HG03175 (cell line): ENCODE measurements around the gene GNPDA1.

Source experiments
- ATAC-seq: cut with Tn5 transposase; IDR thresholded peaks from one replicate; pipeline ENCODE4 v1.9.1; 2021; ENCODE audit warnings: mild to moderate bottlenecking, moderate library complexity; ENCODE audit not compliant: unreplicated experiment

Gene GNPDA1

GRCh38 chr5:142024771-142025304 lies 12.0 kb upstream of the GNPDA1 start:
- peak; percentile 100 for ATAC-seq

- ATAC-seq: no peak
These were observed 11.0 kb upstream of the GNPDA1 start for GRCh38 chr5:142023836-142024235.

- ATAC-seq: no peak
These were observed 7.4 kb upstream of the GNPDA1 start for GRCh38 chr5:142020122-142020659.

- ATAC-seq: peak; percentile 40
These were observed 5.1 kb upstream of the GNPDA1 start for GRCh38 chr5:142017832-142018427.

- peak; percentile 37 for ATAC-seq
These were observed 3.7 kb upstream of the GNPDA1 start for GRCh38 chr5:142016556-142016955.

- peak; percentile 27 for ATAC-seq
These were observed 3.1 kb upstream of the GNPDA1 start for GRCh38 chr5:142015781-142016533.

GRCh38 chr5:142014911-142015584 lies 2.2 kb upstream of the GNPDA1 start:
- ATAC-seq: peak; percentile 33

- no peak for ATAC-seq
These were observed 1.1 kb upstream of the GNPDA1 start for GRCh38 chr5:142013734-142014521.

- ATAC-seq: no peak
These were observed 541 bp downstream of the GNPDA1 start for GRCh38 chr5:142012186-142012785.

- ATAC-seq: no peak
These were observed 1.1 kb downstream of the GNPDA1 start for GRCh38 chr5:142011572-142012185.

- no peak for ATAC-seq
These were observed 2.9 kb downstream of the GNPDA1 start for GRCh38 chr5:142009886-142010285.

GRCh38 chr5:142008813-142009212 lies 4.0 kb downstream of the GNPDA1 start:
- no peak for ATAC-seq

GRCh38 chr5:142007237-142007544 lies 5.6 kb downstream of the GNPDA1 start:
- ATAC-seq: no peak

GRCh38 chr5:142006363-142007236 lies 6.2 kb downstream of the GNPDA1 start:
- no peak for ATAC-seq

GRCh38 chr5:142003266-142003800 lies 9.5 kb downstream of the GNPDA1 start:
- no peak for ATAC-seq

GRCh38 chr5:142000704-142001484 lies 11.9 kb downstream of the GNPDA1 start:
- no peak for ATAC-seq

- no peak for ATAC-seq
These were observed 12.7 kb downstream of the GNPDA1 start for GRCh38 chr5:142000173-142000572.

- ATAC-seq: no peak
These were observed 15.4 kb downstream of the GNPDA1 start for GRCh38 chr5:141997358-141997960.
